GM23338 (cell line): Measurements from ENCODE around the gene MYO19. TPM values are rescaled to one million over a fixed set of nuclear protein-coding genes. Genes with fewer than 3 reads are reported as not detected.

Source experiments
- ATAC-seq: fragments of 200-7000 bp; cut with Tn5 transposase; 3 replicates; pipeline ENCODE4 v1.9.1; 2020
- DNase-seq: peaks from one replicate; pipeline ENCODE4 v3.0.0-alpha.2; 2015; ENCODE audit warnings: low spot score
- H2AFZ ChIP-seq: fragments of 200-600 bp; sonication (generic); 2 replicates; pipeline ENCODE4 v1.8.0; 2016; ENCODE audit warnings: antibody characterized with exemption, mild to moderate bottlenecking, moderate library complexity
- H3F3A ChIP-seq: fragments of 200-600 bp; sonication (generic); replicated peaks from 2 replicates; pipeline ENCODE4 v1.8.0; 2017; ENCODE audit warnings: antibody characterized with exemption, mixed run types, low read depth
- H3K27ac ChIP-seq: fragments of 200-600 bp; sonication (generic); 2 replicates; pipeline ENCODE4 v1.6.1; 2016; ENCODE audit warnings: low read depth
- H3K27me3 ChIP-seq: fragments of 200-600 bp; sonication (generic); 2 replicates; pipeline ENCODE4 v1.8.0; 2016; ENCODE audit warnings: mild to moderate bottlenecking, mixed run types, moderate library complexity; ENCODE audit not compliant: insufficient read depth
- H3K36me3 ChIP-seq: fragments of 200-600 bp; sonication (generic); 2 replicates; pipeline ENCODE4 v1.8.0; 2016; ENCODE audit warnings: mild to moderate bottlenecking; ENCODE audit not compliant: insufficient read depth
- H3K4me1 ChIP-seq: fragments of 200-600 bp; sonication (generic); 2 replicates; pipeline ENCODE4 v1.8.0; 2016; ENCODE audit warnings: mild to moderate bottlenecking, moderate library complexity; ENCODE audit not compliant: insufficient read depth
- H3K4me2 ChIP-seq: fragments of 200-600 bp; sonication (generic); 2 replicates; pipeline ENCODE4 v1.7.1; 2017; ENCODE audit warnings: mixed run types
- H3K4me3 ChIP-seq: fragments of 200-600 bp; sonication (generic); 2 replicates; pipeline ENCODE4 v1.6.1; 2016; ENCODE audit warnings: mixed run types
- H3K79me2 ChIP-seq: fragments of 200-600 bp; sonication (generic); replicated peaks from 2 replicates; pipeline ENCODE4 v1.8.0; 2017; ENCODE audit warnings: mild to moderate bottlenecking; ENCODE audit not compliant: insufficient read depth
- H3K9me2 ChIP-seq: fragments of 200-600 bp; sonication (generic); 2 replicates; pipeline ENCODE4 v1.8.0; 2017; ENCODE audit not compliant: insufficient read depth
- H4K20me1 ChIP-seq: fragments of 200-600 bp; sonication (generic); replicated peaks from 2 replicates; pipeline ENCODE4 v1.8.0; 2017; ENCODE audit warnings: mild to moderate bottlenecking; ENCODE audit not compliant: insufficient read depth
- H3K27ac Mint-ChIP-seq: 2 replicates; pipeline ENCODE4 v1.8.0; 2020; ENCODE audit warnings: inconsistent platforms, mild to moderate bottlenecking, moderate library complexity, mixed read lengths
- H3K27me3 Mint-ChIP-seq: 3 replicates; pipeline ENCODE4 v1.8.0; 2022; ENCODE audit warnings: low read depth, mild to moderate bottlenecking, moderate library complexity, mixed read lengths, inconsistent platforms; ENCODE audit not compliant: insufficient read depth, poor library complexity
- H3K36me3 Mint-ChIP-seq: 3 replicates; pipeline ENCODE4 v1.8.0; 2021; ENCODE audit warnings: low read depth, mild to moderate bottlenecking, inconsistent platforms, moderate library complexity, mixed read lengths
- H3K4me1 Mint-ChIP-seq: 3 replicates; pipeline ENCODE4 v1.8.0; 2020; ENCODE audit warnings: mild to moderate bottlenecking, inconsistent platforms, mixed read lengths
- H3K4me3 Mint-ChIP-seq: 3 replicates; pipeline ENCODE4 v1.8.0; 2021; ENCODE audit warnings: moderate library complexity, mild to moderate bottlenecking, inconsistent platforms, mixed read lengths
- H3K9me3 Mint-ChIP-seq: 3 replicates; pipeline ENCODE4 v1.8.0; 2020; ENCODE audit warnings: moderate library complexity, mild to moderate bottlenecking, inconsistent platforms, mixed read lengths
- CREB1 ChIP-seq: fragments of 250-450 bp; sonication (Bioruptor Pico); IDR thresholded peaks from 2 replicates; pipeline ENCODE4 v1.5.0; 2020; ENCODE audit warnings: low read depth, mild to moderate bottlenecking, moderate library complexity
- CTCF ChIP-seq, 2 experiments: fragments of 200-600 bp in 1 of 2; sonication (generic) in 1 of 2; conservative IDR thresholded peaks; 2 replicates each; pipeline versions ENCODE4 v1.5.1 to v1.6.1; 2016 to 2017; ENCODE audit warnings: antibody characterized with exemption in 2 of 2, low read depth in 2 of 2, mild to moderate bottlenecking in 2 of 2, moderate library complexity in 1 of 2
- ETS1 ChIP-seq: IDR thresholded peaks from 2 replicates; pipeline ENCODE4 v1.6.1; 2016; ENCODE audit warnings: antibody characterized with exemption
- POLR2AphosphoS5 ChIP-seq: IDR thresholded peaks from 2 replicates; pipeline ENCODE4 v1.6.1; 2016; ENCODE audit warnings: antibody characterized with exemption, low read depth
- REST ChIP-seq: IDR thresholded peaks from one replicate; pipeline ENCODE4 v1.6.1; 2018; ENCODE audit warnings: antibody characterized with exemption; ENCODE audit not compliant: unreplicated experiment
- STAT1 ChIP-seq: IDR thresholded peaks from one replicate; pipeline ENCODE4 v1.6.1; 2016; ENCODE audit warnings: antibody characterized with exemption; ENCODE audit not compliant: unreplicated experiment
- ZNF462 ChIP-seq: fragments of 250-450 bp; sonication (Bioruptor Pico); IDR thresholded peaks from 2 replicates; pipeline ENCODE4 v1.5.0; 2020; ENCODE audit warnings: mild to moderate bottlenecking, moderate library complexity
- polyA plus RNA-seq: library from polyadenylated mRNA; unstranded; fragments of >200 nt; fragmentation: Nextera tagmentation; extraction: Ambion mirVana; gene quantifications from 2 replicates; pipeline ENCODE4 v1.2.1, GENCODE V29; 2016
- total RNA-seq: library from RNA; depleted of rRNA; stranded (reverse); fragments of >200 nt; shearing (Covaris generic); gene quantifications from 2 replicates; pipeline ENCODE4 v1.2.3, GENCODE V29; 2014

The MYO19 gene
- total and polyA plus RNA-seq, 2 experiments from 2014 or later, result 37.9 to 150 TPM

- Histone ChIP-seq H3K4me3 (peak within 1 kb of the TSS; percentile 87), H3K79me2 (peaks cover 47% of the 10 kb centered on the region), H2AFZ (peak within 1 kb of the TSS; percentile 95), H3K27ac (0 out of 2 replicates have a peak within 1 kb of the TSS, but pooled peaks have one; percentile 70), H3K4me2 (peak within 1 kb of the TSS; percentile 94), H3F3A (0 out of 2 replicates have a peak, but pooled peaks cover 3% of the 10 kb centered on the region), H3K4me1 (peaks cover 5% of the 10 kb centered on the region), H4K20me1 (peaks cover 36% of the 10 kb centered on the region; the same call in 1 of the 2 replicates), H3K36me3 (no peaks in the 10 kb centered on the region), H3K9me2 (no peaks in the 10 kb centered on the region), H3K27me3 (peaks cover 32% of the 10 kb centered on the region)
- ATAC-seq (peak; percentile 74), DNase-seq (peak; percentile 98)
- Mint-ChIP-seq H3K36me3 (peaks cover 22% of the 10 kb centered on the region), H3K9me3 (peaks cover 15% of the 10 kb centered on the region), H3K4me3 (peak within 1 kb of the TSS; percentile 100), H3K4me1 (peaks cover 19% of the 10 kb centered on the region), H3K27ac (peak within 1 kb of the TSS; percentile 99), H3K27me3 (peaks cover 33% of the 10 kb centered on the region)
- TF ChIP-seq ZNF462 (CRISPR knock-in tag) (no peak), REST (peak; percentile 29), POLR2AphosphoS5 (peak; percentile 94), CREB1 (peak; percentile 75), ETS1 (peak; percentile 85), STAT1 (no peak), CTCF (conservative IDR thresholded peaks at IDR 0.05; ENCODE audit: low read depth in 2 of 2) (no peak)
Measured at GRCh38 chr17:36486204-36487194, 48.2 kb downstream of the MYO19 start, which contains the start of gene ZNHIT3. ZNHIT3 (plus strand) TSS chr17:36486681; CDS start chr17:36486700, 19 bp downstream.
